H1 (cell line): ENCODE results near the gene DRAXIN. TPM values are rescaled to one million over a fixed set of nuclear protein-coding genes. Genes with fewer than 3 reads are reported as not detected.

ENCODE experiments used
- CTCF ChIA-PET: fragments of 300-600 bp; sonication (Branson Sonifier 250); formaldehyde crosslinking; loops from one replicate; lab custom pipeline; 2021; ENCODE audit not compliant: partially characterized antibody; lab: Charles Lee
- POLR2A ChIA-PET: fragments of 300-600 bp; sonication (Branson Sonifier 250); formaldehyde crosslinking; loops from one replicate; lab custom pipeline; 2021; ENCODE audit warnings: inconsistent platforms; ENCODE audit not compliant: partially characterized antibody; lab: Charles Lee
- DNase-seq, 2 experiments: peaks; one replicate each; pipeline versions ENCODE4 v3.0.0 to v3.0.0-alpha.2; 2010 to 2022; ENCODE audit warnings: low spot score in 2 of 2, low read depth in 1 of 2, mixed read lengths in 1 of 2
- FAIRE-seq: peaks from 2 replicates; lab custom pipeline; 2011; peaks lifted over from hg19 to GRCh38; lab: Jason Lieb, UNC
- H2AFZ ChIP-seq: 2 replicates; pipeline ENCODE4 v1.8.1; 2012; ENCODE audit warnings: low read length, inconsistent platforms
- H2AK5ac ChIP-seq: 2 replicates; pipeline ENCODE4 v1.6.1; 2013; ENCODE audit warnings: low read depth, low read length
- H2BK120ac ChIP-seq: replicated peaks from 2 replicates; pipeline ENCODE3; 2013; ENCODE audit warnings: low read depth, low read length, inconsistent platforms
- H2BK12ac ChIP-seq: 2 replicates; pipeline ENCODE4 v1.6.1; 2013; ENCODE audit warnings: low read depth, low read length
- H2BK15ac ChIP-seq: 2 replicates; pipeline ENCODE4 v1.6.1; 2013; ENCODE audit warnings: low read length
- H2BK20ac ChIP-seq: 2 replicates; pipeline ENCODE4 v1.6.1; 2013; ENCODE audit warnings: low read length
- H2BK5ac ChIP-seq: 2 replicates; pipeline ENCODE4 v1.6.1; 2013; ENCODE audit warnings: low read depth, low read length
- H3K14ac ChIP-seq: 2 replicates; pipeline ENCODE4 v1.6.1; 2013; ENCODE audit warnings: inconsistent platforms; ENCODE audit not compliant: insufficient read length
- H3K18ac ChIP-seq: 2 replicates; pipeline ENCODE4 v1.6.1; 2013; ENCODE audit warnings: low read length; ENCODE audit errors: extremely low read depth
- H3K23ac ChIP-seq: 2 replicates; pipeline ENCODE4 v1.6.1; 2013; ENCODE audit warnings: inconsistent platforms; ENCODE audit not compliant: insufficient read length
- H3K23me2 ChIP-seq: 2 replicates; pipeline ENCODE4 v1.6.1; 2013; ENCODE audit warnings: low read depth, low read length
- H3K27ac ChIP-seq: 2 replicates; pipeline ENCODE4 v1.6.1; 2011; ENCODE audit warnings: low read depth, low read length, inconsistent platforms
- H3K27me3 ChIP-seq, 4 experiments: replicated peaks in 1 of 4; 1 replicate in 1 of 4; 2 replicates in 3 of 4; pipeline versions ENCODE4 v1.6.1 to v1.8.1; 2011 to 2013; ENCODE audit warnings: low read length in 3 of 4, mild to moderate bottlenecking in 3 of 4, inconsistent platforms in 2 of 4, mixed read lengths in 2 of 4, moderate library complexity in 1 of 4; ENCODE audit not compliant: control insufficient read depth in 3 of 4, insufficient read depth in 3 of 4; ENCODE audit errors: extremely low read depth in 1 of 4
- H3K36me3 ChIP-seq, 4 experiments: 2 replicates each; pipeline versions ENCODE4 v1.6.1 to v1.8.1; 2011 to 2013; ENCODE audit warnings: mild to moderate bottlenecking in 4 of 4, low read length in 3 of 4, moderate library complexity in 2 of 4, control low read depth in 1 of 4, inconsistent platforms in 1 of 4; ENCODE audit not compliant: insufficient read depth in 4 of 4, control insufficient read depth in 2 of 4
- H3K4ac ChIP-seq: replicated peaks from 2 replicates; pipeline ENCODE3; 2013; ENCODE audit warnings: low read length, low read depth, mixed read lengths, inconsistent platforms; ENCODE audit not compliant: insufficient read length
- H3K4me1 ChIP-seq, 4 experiments: replicated peaks in 1 of 4; 1 replicate in 1 of 4; 2 replicates in 3 of 4; pipeline versions ENCODE4 v1.6.1 to v1.8.1; 2011 to 2013; ENCODE audit warnings: low read length in 3 of 4, inconsistent platforms in 2 of 4, mixed read lengths in 1 of 4; ENCODE audit not compliant: insufficient read depth in 4 of 4, control insufficient read depth in 3 of 4
- H3K4me2 ChIP-seq, 2 experiments: 2 replicates each; pipeline versions ENCODE4 v1.6.1 to v1.8.1; 2011 to 2013; ENCODE audit warnings: low read depth in 2 of 2, low read length in 2 of 2, control low read depth in 1 of 2, inconsistent platforms in 1 of 2, mild to moderate bottlenecking in 1 of 2; ENCODE audit not compliant: insufficient read depth in 1 of 2
- H3K4me3 ChIP-seq, 4 experiments: fragments of 200-600, 300-600 bp in 1 of 4; sonication (generic), shearing (Covaris generic), sonication (Bioruptor Twin) in 1 of 4; 2 replicates each; pipeline versions ENCODE4 v1.5.1 to v1.8.1; 2011 to 2016; ENCODE audit warnings: low read length in 4 of 4, low read depth in 3 of 4, control low read depth in 2 of 4, inconsistent platforms in 2 of 4, mild to moderate bottlenecking in 2 of 4, mixed read lengths in 1 of 4, moderate library complexity in 1 of 4; ENCODE audit not compliant: insufficient read depth in 2 of 4; ENCODE audit errors: extremely low read depth in 1 of 4
- H3K56ac ChIP-seq: replicated peaks from 2 replicates; pipeline ENCODE3; 2013; ENCODE audit warnings: low read depth, mild to moderate bottlenecking, mixed read lengths, low read length, inconsistent platforms; ENCODE audit not compliant: insufficient read length
- H3K79me1 ChIP-seq: 2 replicates; pipeline ENCODE4 v1.6.1; 2013; ENCODE audit warnings: low read depth, low read length, control low read depth
- H3K79me2 ChIP-seq, 2 experiments: 2 replicates each; pipeline versions ENCODE4 v1.6.1 to v1.8.1; 2012 to 2013; ENCODE audit warnings: low read length in 2 of 2, mild to moderate bottlenecking in 2 of 2, inconsistent platforms in 1 of 2; ENCODE audit not compliant: insufficient read depth in 2 of 2, control insufficient read depth in 1 of 2
- H3K9ac ChIP-seq, 4 experiments: replicated peaks in 1 of 4; 1 replicate in 1 of 4; 2 replicates in 3 of 4; pipeline versions ENCODE4 v1.6.1 to v1.8.1; 2011 to 2013; ENCODE audit warnings: low read depth in 3 of 4, low read length in 3 of 4, control low read depth in 2 of 4, mild to moderate bottlenecking in 2 of 4, moderate library complexity in 2 of 4, inconsistent platforms in 1 of 4; ENCODE audit errors: extremely low read depth in 1 of 4
- H3K9me3 ChIP-seq, 2 experiments: 2 replicates each; pipeline versions ENCODE4 v1.6.1 to v1.8.1; 2012 to 2013; ENCODE audit warnings: mild to moderate bottlenecking in 2 of 2, moderate library complexity in 2 of 2, control low read depth in 1 of 2, inconsistent platforms in 1 of 2, low read depth in 1 of 2, low read length in 1 of 2, mixed read lengths in 1 of 2; ENCODE audit not compliant: insufficient read depth in 2 of 2
- H4K20me1 ChIP-seq, 2 experiments: replicated peaks in 1 of 2; 2 replicates each; pipeline versions ENCODE3 to v1.8.1; 2011 to 2013; ENCODE audit warnings: inconsistent platforms in 2 of 2, low read length in 2 of 2, mild to moderate bottlenecking in 1 of 2; ENCODE audit not compliant: insufficient read depth in 2 of 2, control insufficient read depth in 1 of 2
- H4K5ac ChIP-seq: 2 replicates; pipeline ENCODE4 v1.6.1; 2013; ENCODE audit warnings: low read length, low read depth, mixed read lengths, inconsistent platforms; ENCODE audit not compliant: insufficient read length
- H4K8ac ChIP-seq: 2 replicates; pipeline ENCODE4 v1.8.0; 2013; ENCODE audit warnings: mild to moderate bottlenecking, moderate library complexity, low read length, inconsistent platforms; ENCODE audit not compliant: insufficient read depth; ENCODE audit errors: extremely low read depth
- H4K91ac ChIP-seq: replicated peaks from 2 replicates; pipeline ENCODE3; 2013; ENCODE audit warnings: low read length, mixed read lengths, inconsistent platforms; ENCODE audit not compliant: insufficient read length
- ASH2L ChIP-seq: fragments of 200-600, 300-600 bp; sonication (generic); IDR thresholded peaks from one replicate; pipeline ENCODE4 v1.7.1; 2017; ENCODE audit warnings: low read length
- BCL11A ChIP-seq, 2 experiments: IDR thresholded peaks; one replicate each; pipeline ENCODE4 v1.6.1; 2011; ENCODE audit warnings: low read depth in 2 of 2, low read length in 2 of 2, mild to moderate bottlenecking in 2 of 2
- CHD1 ChIP-seq: IDR thresholded peaks from 2 replicates; pipeline ENCODE4 v1.6.1; 2012; ENCODE audit warnings: low read depth, low read length, improper control_type of control experiment
- EP300 ChIP-seq, 2 experiments: IDR thresholded peaks; 1 replicate in 1 of 2; 2 replicates in 1 of 2; pipeline ENCODE4 v1.6.1; 2011 to 2012; ENCODE audit warnings: low read depth in 2 of 2, low read length in 2 of 2, mild to moderate bottlenecking in 2 of 2, borderline replicate concordance in 1 of 2, inconsistent platforms in 1 of 2, moderate library complexity in 1 of 2
- TBP ChIP-seq: IDR thresholded peaks from 2 replicates; pipeline ENCODE4 v1.6.1; 2011; ENCODE audit warnings: low read depth, low read length, improper control_type of control experiment
- YY1 ChIP-seq: IDR thresholded peaks from 2 replicates; pipeline ENCODE4 v1.6.1; 2011; ENCODE audit warnings: low read depth, mild to moderate bottlenecking, low read length
- WGBS, 2 experiments: shearing (Covaris generic) in 1 of 2; methylation state at CpG; one replicate each; pipeline versions ENCODE4 v1.1.6 to v1.1.7; 2013 to 2015; ENCODE audit warnings: low lambda C conversion rate in 2 of 2, mixed read lengths in 2 of 2, inconsistent platforms in 1 of 2, low coverage in 1 of 2, missing lambda C conversion rate in 1 of 2; ENCODE audit not compliant: insufficient replicate concordance in 2 of 2, insufficient coverage in 1 of 2, insufficient read length in 1 of 2; ENCODE audit errors: extremely low coverage in 1 of 2, missing lambda C conversion rate in 1 of 2; 5-methylcytosine and 5-hydroxymethylcytosine counted together
- polyA plus RNA-seq, 7 experiments: library from polyadenylated mRNA; depleted of rRNA in 3 of 7; stranded (reverse) in 5 of 7; unstranded in 2 of 7; fragments of >200 nt in 5 of 7; fragments of 200-250 nt in 2 of 7; gene quantifications; 1 replicate in 5 of 7; 2 replicates in 1 of 7; 4 replicates in 1 of 7; pipeline versions ENCODE4 v1.2.1 to v1.2.3, GENCODE V29; 2011 to 2013; ENCODE audit warnings: missing spikeins in 2 of 7, mixed read lengths in 2 of 7
- total RNA-seq: library from RNA; stranded (reverse); fragmentation: NEBNext Ultra II Directional; extraction: Animal tissue kit (Norgen Biotek cat#: 25700); gene quantifications from 2 replicates; pipeline ENCODE4 v1.2.1, GENCODE V29; 2021
- TF ChIP-seq, protein P1 (sequence below): IDR thresholded peaks from 2 replicates; pipeline ENCODE4 v1.6.1; 2012; ENCODE audit warnings: inconsistent platforms
- TF ChIP-seq, protein P2 (sequence below): IDR thresholded peaks from 2 replicates; pipeline ENCODE4 v1.6.1; 2012; ENCODE audit warnings: inconsistent platforms

The DRAXIN gene
- total and polyA plus RNA-seq, 2 of the 8 experiments (the other 6 are each of a cell fraction or from before 2014, with no cell fraction given), result 4.6 to 17.6 TPM

DNA sequence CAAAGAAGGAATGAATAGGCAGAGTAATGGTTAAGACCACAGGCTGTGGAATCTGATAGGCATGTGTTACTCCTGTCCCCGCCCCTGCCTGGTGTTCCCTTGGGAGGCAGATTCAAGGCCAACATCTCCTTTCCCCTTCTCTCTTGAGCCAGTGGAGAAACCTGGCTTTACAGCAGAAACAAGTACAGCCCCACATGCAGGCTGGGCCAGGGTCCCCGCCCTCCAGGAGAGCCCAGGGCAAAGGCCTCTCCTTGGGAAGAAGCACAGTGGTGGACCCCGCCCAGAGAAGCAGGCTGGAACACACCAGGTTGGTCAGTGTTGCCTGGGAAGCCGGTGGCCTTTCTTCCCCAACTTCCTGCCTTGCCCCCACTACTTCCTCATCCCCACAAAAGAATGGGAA, 77.3 kb downstream of the DRAXIN start:
- Histone ChIP-seq H4K5ac (no peak overlapping the region), H3K4me1 (no peaks in the 10 kb centered on the region; a peak in 1 of 7 replicates), H3K4me2 (no peak overlapping the region), H2BK12ac (no peak overlapping the region), H4K91ac (no peak overlapping the region), H2BK20ac (no peak overlapping the region)
- POLR2A ChIA-PET, result no interaction called here
- FAIRE-seq, result no peak
- TF ChIP-seq, protein P1, sequence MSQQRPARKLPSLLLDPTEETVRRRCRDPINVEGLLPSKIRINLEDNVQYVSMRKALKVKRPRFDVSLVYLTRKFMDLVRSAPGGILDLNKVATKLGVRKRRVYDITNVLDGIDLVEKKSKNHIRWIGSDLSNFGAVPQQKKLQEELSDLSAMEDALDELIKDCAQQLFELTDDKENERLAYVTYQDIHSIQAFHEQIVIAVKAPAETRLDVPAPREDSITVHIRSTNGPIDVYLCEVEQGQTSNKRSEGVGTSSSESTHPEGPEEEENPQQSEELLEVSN, result no peak
- TF ChIP-seq EP300 (IDR thresholded peaks at IDR 0.05; ENCODE audit: borderline replicate concordance in 1 of 2, low read depth in 2 of 2, low read length in 2 of 2) (no peak), TBP (no peak), BCL11A (IDR thresholded peaks at IDR 0.05; ENCODE audit: low read depth in 2 of 2, low read length in 2 of 2) (no peak), YY1 (no peak), CHD1 (no peak), ASH2L (no peak)
- TF ChIP-seq, protein P2, sequence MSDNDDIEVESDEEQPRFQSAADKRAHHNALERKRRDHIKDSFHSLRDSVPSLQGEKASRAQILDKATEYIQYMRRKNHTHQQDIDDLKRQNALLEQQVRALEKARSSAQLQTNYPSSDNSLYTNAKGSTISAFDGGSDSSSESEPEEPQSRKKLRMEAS, result no peak
- TF ChIP-seq, all 59 proteins: peak for 0
- Histone ChIP-seq H3K56ac (no peak overlapping the region), H3K9ac (no peak overlapping the region), H3K14ac (no peak overlapping the region), H3K23ac (no peak overlapping the region), H2BK5ac (no peak overlapping the region), H3K36me3 (no peaks in the 10 kb centered on the region), H3K4ac (no peak overlapping the region), H3K18ac (no peak overlapping the region), H3K27me3 (peaks cover 0 to 10% (median under 1%) of the 10 kb centered on the region in 4 experiments; a peak in 4 of 7 replicates), H3K27ac (no peak overlapping the region), H3K4me3 (no peak overlapping the region), H3K9me3 (no peaks in the 10 kb centered on the region), H3K23me2 (no peaks in the 10 kb centered on the region), H3K79me2 (no peaks in the 10 kb centered on the region), H2AFZ (no peak overlapping the region), H2BK120ac (no peak overlapping the region), H4K20me1 (no peaks in the 10 kb centered on the region), H2AK5ac (no peak overlapping the region), H2BK15ac (no peak overlapping the region), H3K79me1 (no peaks in the 10 kb centered on the region), H4K8ac (peak overlapping the region; percentile 38; the same call in 1 of the 2 replicates)
- CTCF ChIA-PET, result interaction anchor here (0.7 to 1.4 kb wide), 6 partner anchors 11 to 105 kb away, joined by 3 to 4 read pairs (median 3); partner anchors contain the start of gene FBXO6
- 81% methylated on average over 4 of the region's 4 CpGs; no CpG with 5 or more reads in 1 of the 2 experiments for WGBS, 2 experiments
- no peak for DNase-seq
